ENCODE data around the gene SERINC1. TPM values are rescaled to one million over a fixed set of nuclear protein-coding genes. Genes with fewer than 3 reads are reported as not detected.
"Not testable (repeated sequence)": the region's sequence is repeated elsewhere in the genome, so short reads cannot be mapped to it uniquely, and the experiment has no call there.

The SERINC1 gene
- total and polyA plus RNA-seq, 4 donors, result 307 to 616 (median 436) TPM

GRCh38 chr6:122484760-122485159 lies 13.2 kb upstream of the SERINC1 start:
- H3K27me3 ChIP-seq (ENCODE audit: control insufficient read depth, insufficient read depth, low read length), result no peaks in the 10 kb centered on the region
- 80% methylated on average over 1 of the region's 4 CpGs for WGBS (ENCODE audit: insufficient coverage)
- no peak overlapping the region for H3K27ac ChIP-seq (ENCODE audit: low read depth, low read length)
- H3K4me1 ChIP-seq (ENCODE audit: control insufficient read depth, insufficient read depth, low read length), result no peaks in the 10 kb centered on the region
- peak in 1 of 6 donors; percentile 13 for DNase-seq (ENCODE audit: low read depth in 4 of 6, low spot score in 6 of 6)
- no peaks in the 10 kb centered on the region for H3K9me3 ChIP-seq (ENCODE audit: control insufficient read depth, insufficient read depth, low read length)
- H3K4me3 ChIP-seq (ENCODE audit: low read depth, low read length), result no peak overlapping the region
- no peaks in the 10 kb centered on the region for H3K36me3 ChIP-seq (ENCODE audit: control insufficient read depth, insufficient read depth, low read length)

- Histone ChIP-seq H3K36me3 (ENCODE audit: control insufficient read depth, insufficient read depth, low read length) (no peaks in the 10 kb centered on the region), H3K4me1 (ENCODE audit: control insufficient read depth, insufficient read depth, low read length) (no peaks in the 10 kb centered on the region), H3K9me3 (ENCODE audit: control insufficient read depth, insufficient read depth, low read length) (no peaks in the 10 kb centered on the region), H3K27ac (ENCODE audit: low read depth, low read length) (no peak overlapping the region), H3K27me3 (ENCODE audit: control insufficient read depth, insufficient read depth, low read length) (no peaks in the 10 kb centered on the region), H3K4me3 (ENCODE audit: low read depth, low read length) (no peak overlapping the region)
- no peak for DNase-seq (ENCODE audit: low read depth in 4 of 6, low spot score in 6 of 6)
- 86% methylated on average over 5 of the region's 7 CpGs for WGBS (ENCODE audit: insufficient coverage)
Observed at GRCh38 chr6:122482750-122483080, 11.1 kb upstream of the SERINC1 start.

- DNase-seq (ENCODE audit: low read depth in 4 of 6, low spot score in 6 of 6), result peak in 4 of 6 donors; percentile 11 to 72 (median 24)
- no peaks in the 10 kb centered on the region for H3K27me3 ChIP-seq (ENCODE audit: control insufficient read depth, insufficient read depth, low read length)
- no peak overlapping the region for H3K4me3 ChIP-seq (ENCODE audit: low read depth, low read length)
- H3K36me3 ChIP-seq (ENCODE audit: control insufficient read depth, insufficient read depth, low read length), result no peaks in the 10 kb centered on the region
- no peaks in the 10 kb centered on the region for H3K9me3 ChIP-seq (ENCODE audit: control insufficient read depth, insufficient read depth, low read length)
- no peak overlapping the region for H3K27ac ChIP-seq (ENCODE audit: low read depth, low read length)
- H3K4me1 ChIP-seq (ENCODE audit: control insufficient read depth, insufficient read depth, low read length), result no peaks in the 10 kb centered on the region
Observed at GRCh38 chr6:122476131-122476530, 4.5 kb upstream of the SERINC1 start.

- Histone ChIP-seq H3K27ac (ENCODE audit: low read depth, low read length) (peak overlapping the region; percentile 98), H3K36me3 (ENCODE audit: control insufficient read depth, insufficient read depth, low read length) (peaks cover 6% of the 10 kb centered on the region), H3K4me3 (ENCODE audit: low read depth, low read length) (peak overlapping the region; percentile 99), H3K27me3 (ENCODE audit: control insufficient read depth, insufficient read depth, low read length) (no peaks in the 10 kb centered on the region), H3K4me1 (ENCODE audit: control insufficient read depth, insufficient read depth, low read length) (peaks cover 6% of the 10 kb centered on the region), H3K9me3 (ENCODE audit: control insufficient read depth, insufficient read depth, low read length) (no peaks in the 10 kb centered on the region)
- WGBS (ENCODE audit: insufficient coverage), result 0% methylated on average over 1 of the region's 8 CpGs
- no peak for DNase-seq (ENCODE audit: low read depth in 4 of 6, low spot score in 6 of 6)
Observed at GRCh38 chr6:122472022-122472340, 374 bp upstream of the SERINC1 start.

- Histone ChIP-seq H3K27me3 (ENCODE audit: control insufficient read depth, insufficient read depth, low read length) (no peaks in the 10 kb centered on the region), H3K4me1 (ENCODE audit: control insufficient read depth, insufficient read depth, low read length) (no peaks in the 10 kb centered on the region), H3K36me3 (ENCODE audit: control insufficient read depth, insufficient read depth, low read length) (peaks cover 7% of the 10 kb centered on the region), H3K27ac (ENCODE audit: low read depth, low read length) (no peak overlapping the region), H3K4me3 (ENCODE audit: low read depth, low read length) (no peak overlapping the region), H3K9me3 (ENCODE audit: control insufficient read depth, insufficient read depth, low read length) (peaks cover 2% of the 10 kb centered on the region)
- WGBS (ENCODE audit: insufficient coverage), result no CpG with 5 or more reads among the region's 2 CpGs
- no peak for DNase-seq (ENCODE audit: low read depth in 4 of 6, low spot score in 6 of 6)
Observed at GRCh38 chr6:122461885-122462284, 9.7 kb downstream of the SERINC1 start.

GRCh38 chr6:122459865-122460416 lies 11.7 kb downstream of the SERINC1 start:
- not testable (repeated sequence) for H3K27ac ChIP-seq (ENCODE audit: low read depth, low read length); H3K36me3 ChIP-seq (ENCODE audit: control insufficient read depth, insufficient read depth, low read length); H3K4me3 ChIP-seq (ENCODE audit: low read depth, low read length); H3K9me3 ChIP-seq (ENCODE audit: control insufficient read depth, insufficient read depth, low read length); H3K27me3 ChIP-seq (ENCODE audit: control insufficient read depth, insufficient read depth, low read length); H3K4me1 ChIP-seq (ENCODE audit: control insufficient read depth, insufficient read depth, low read length); DNase-seq (ENCODE audit: low read depth in 4 of 6, low spot score in 6 of 6)
- WGBS (ENCODE audit: insufficient coverage), result 83% methylated on average over 2 of the region's 8 CpGs

- no peak for DNase-seq (ENCODE audit: low read depth in 4 of 6, low spot score in 6 of 6)
- Histone ChIP-seq H3K27ac (ENCODE audit: low read depth, low read length) (no peak overlapping the region), H3K36me3 (ENCODE audit: control insufficient read depth, insufficient read depth, low read length) (peaks cover 3% of the 10 kb centered on the region), H3K4me3 (ENCODE audit: low read depth, low read length) (no peak overlapping the region), H3K4me1 (ENCODE audit: control insufficient read depth, insufficient read depth, low read length) (no peaks in the 10 kb centered on the region), H3K9me3 (ENCODE audit: control insufficient read depth, insufficient read depth, low read length) (peaks cover 2% of the 10 kb centered on the region), H3K27me3 (ENCODE audit: control insufficient read depth, insufficient read depth, low read length) (no peaks in the 10 kb centered on the region)
- WGBS (ENCODE audit: insufficient coverage), result no CpG with 5 or more reads among the region's 2 CpGs
Observed at GRCh38 chr6:122459240-122459639, 12.4 kb downstream of the SERINC1 start.

GRCh38 chr6:122458087-122458486 lies 13.5 kb downstream of the SERINC1 start:
- Histone ChIP-seq H3K4me3 (ENCODE audit: low read depth, low read length) (no peak overlapping the region), H3K9me3 (ENCODE audit: control insufficient read depth, insufficient read depth, low read length) (no peaks in the 10 kb centered on the region), H3K27ac (ENCODE audit: low read depth, low read length) (no peak overlapping the region), H3K36me3 (ENCODE audit: control insufficient read depth, insufficient read depth, low read length) (peaks cover 3% of the 10 kb centered on the region), H3K27me3 (ENCODE audit: control insufficient read depth, insufficient read depth, low read length) (no peaks in the 10 kb centered on the region), H3K4me1 (ENCODE audit: control insufficient read depth, insufficient read depth, low read length) (no peaks in the 10 kb centered on the region)
- DNase-seq (ENCODE audit: low read depth in 4 of 6, low spot score in 6 of 6), result no peak
- WGBS (ENCODE audit: insufficient coverage), result no CpG with 5 or more reads among the region's 1 CpG

- H3K36me3 ChIP-seq (ENCODE audit: control insufficient read depth, insufficient read depth, low read length), result not testable (repeated sequence)
- WGBS (ENCODE audit: insufficient coverage), result 100% methylated on average over 1 of the region's 1 CpG
Observed at GRCh38 chr6:122455116-122455515, 16.5 kb downstream of the SERINC1 start.

GRCh38 chr6:122454673-122455072 lies 16.9 kb downstream of the SERINC1 start:
- H3K36me3 ChIP-seq (ENCODE audit: control insufficient read depth, insufficient read depth, low read length), result peaks cover 9% of the 10 kb centered on the region
- H3K4me1 ChIP-seq (ENCODE audit: control insufficient read depth, insufficient read depth, low read length), result no peaks in the 10 kb centered on the region
- no peak for DNase-seq (ENCODE audit: low read depth in 4 of 6, low spot score in 6 of 6)
- no peak overlapping the region for H3K4me3 ChIP-seq (ENCODE audit: low read depth, low read length)
- H3K27me3 ChIP-seq (ENCODE audit: control insufficient read depth, insufficient read depth, low read length), result no peaks in the 10 kb centered on the region
- H3K9me3 ChIP-seq (ENCODE audit: control insufficient read depth, insufficient read depth, low read length), result no peaks in the 10 kb centered on the region
- 94% methylated on average over 3 of the region's 4 CpGs for WGBS (ENCODE audit: insufficient coverage)
- no peak overlapping the region for H3K27ac ChIP-seq (ENCODE audit: low read depth, low read length)

More at GRCh38 chr6:122455116-122455515, 16.5 kb downstream of the SERINC1 start:
- H3K27ac ChIP-seq (ENCODE audit: low read depth, low read length); H3K4me3 ChIP-seq (ENCODE audit: low read depth, low read length); H3K9me3 ChIP-seq (ENCODE audit: control insufficient read depth, insufficient read depth, low read length); H3K4me1 ChIP-seq (ENCODE audit: control insufficient read depth, insufficient read depth, low read length); DNase-seq (ENCODE audit: low read depth in 4 of 6, low spot score in 6 of 6); H3K27me3 ChIP-seq (ENCODE audit: control insufficient read depth, insufficient read depth, low read length): not testable (repeated sequence)

Measured in spinal cord (tissue), 10 donors.